Measurements from ENCODE around the gene CARMIL1. TPM values are rescaled to one million over a fixed set of nuclear protein-coding genes. Genes with fewer than 3 reads are reported as not detected.
A peak's percentile ranks its signal among the peaks of the same experiment; 100 is the strongest.

The CARMIL1 gene
- total and polyA plus RNA-seq, 11 donors: 2.4 to 9.1 (median 5.3) TPM

DNA sequence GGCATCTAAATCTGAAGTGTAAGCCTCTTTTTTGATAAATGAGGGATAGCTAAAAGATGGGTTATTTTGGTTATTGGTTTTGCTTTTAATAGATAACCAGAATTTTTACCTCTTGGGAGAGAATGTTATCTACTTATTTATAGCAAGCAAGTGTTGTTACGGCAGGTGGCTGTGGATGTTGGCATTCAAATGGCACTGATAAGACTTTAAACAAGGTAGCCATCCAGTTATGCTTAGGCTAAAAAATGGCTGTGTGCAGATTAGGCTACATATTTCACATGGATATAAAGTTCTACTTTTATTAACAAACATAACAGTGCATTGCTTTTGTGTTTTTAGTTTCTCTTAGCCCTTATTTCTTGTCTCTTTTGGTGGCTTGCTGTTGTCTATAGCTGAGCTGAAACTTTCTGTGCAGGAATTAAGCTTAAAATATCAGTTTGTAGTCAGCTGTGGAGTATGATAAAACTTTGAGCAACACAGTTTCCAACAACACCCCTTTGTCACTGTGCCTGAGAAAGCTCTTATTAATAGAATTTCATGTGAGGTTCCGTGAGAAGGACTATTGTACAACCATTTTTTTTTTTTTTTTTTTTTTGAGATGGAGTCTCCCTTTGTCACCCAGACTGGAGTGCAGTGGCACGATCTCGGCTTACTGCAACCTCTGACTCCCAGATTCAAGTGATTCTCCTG lies 28.8 kb downstream of the CARMIL1 start:
- WGBS, 4 donors: 51 to 65% (median 61%) methylated on average over 4 of the region's 4 CpGs
- H3K27me3 ChIP-seq: no peaks in the 10 kb centered on the region
- TF ChIP-seq, protein P1, sequence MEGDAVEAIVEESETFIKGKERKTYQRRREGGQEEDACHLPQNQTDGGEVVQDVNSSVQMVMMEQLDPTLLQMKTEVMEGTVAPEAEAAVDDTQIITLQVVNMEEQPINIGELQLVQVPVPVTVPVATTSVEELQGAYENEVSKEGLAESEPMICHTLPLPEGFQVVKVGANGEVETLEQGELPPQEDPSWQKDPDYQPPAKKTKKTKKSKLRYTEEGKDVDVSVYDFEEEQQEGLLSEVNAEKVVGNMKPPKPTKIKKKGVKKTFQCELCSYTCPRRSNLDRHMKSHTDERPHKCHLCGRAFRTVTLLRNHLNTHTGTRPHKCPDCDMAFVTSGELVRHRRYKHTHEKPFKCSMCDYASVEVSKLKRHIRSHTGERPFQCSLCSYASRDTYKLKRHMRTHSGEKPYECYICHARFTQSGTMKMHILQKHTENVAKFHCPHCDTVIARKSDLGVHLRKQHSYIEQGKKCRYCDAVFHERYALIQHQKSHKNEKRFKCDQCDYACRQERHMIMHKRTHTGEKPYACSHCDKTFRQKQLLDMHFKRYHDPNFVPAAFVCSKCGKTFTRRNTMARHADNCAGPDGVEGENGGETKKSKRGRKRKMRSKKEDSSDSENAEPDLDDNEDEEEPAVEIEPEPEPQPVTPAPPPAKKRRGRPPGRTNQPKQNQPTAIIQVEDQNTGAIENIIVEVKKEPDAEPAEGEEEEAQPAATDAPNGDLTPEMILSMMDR (IDR thresholded peaks at IDR 0.05): no peak
- no peak for TF ChIP-seq POLR2A (IDR thresholded peaks at IDR 0.05)
- H3K9me3 ChIP-seq: no peaks in the 10 kb centered on the region
- H3K36me3 ChIP-seq: no peaks in the 10 kb centered on the region
- ATAC-seq (no peak), DNase-seq (no peak)
- peaks cover 0 to 46% (median 16%) of the 10 kb centered on the region in 12 donors for H3K4me1 ChIP-seq
- intact Hi-C loops (cut with DNase I): no loop called here
- peak overlapping the region in 3 of 12 donors; percentile 13 to 72 (median 36) for H3K27ac ChIP-seq
- no peak overlapping the region for H3K4me3 ChIP-seq

- no peaks in the 10 kb centered on the region for H3K36me3 ChIP-seq
- DNase-seq (no peak), ATAC-seq (no peak)
- no peak overlapping the region for H3K4me3 ChIP-seq
- no peak overlapping the region for H3K27ac ChIP-seq
- H3K4me1 ChIP-seq: peaks cover 0 to 43% (median 18%) of the 10 kb centered on the region in 12 donors
- intact Hi-C loops (cut with DNase I): no loop called here
- WGBS, 4 donors: 80 to 96% (median 83%) methylated on average over 7 to 8 of the region's 8 CpGs
- H3K27me3 ChIP-seq: no peaks in the 10 kb centered on the region
- H3K9me3 ChIP-seq: no peaks in the 10 kb centered on the region
- no peak for TF ChIP-seq POLR2A (IDR thresholded peaks at IDR 0.05)
- TF ChIP-seq, protein P1 (IDR thresholded peaks at IDR 0.05): no peak
These were observed 30.7 kb downstream of the CARMIL1 start for GRCh38 chr6:25309886-25310285.

GRCh38 chr6:25311331-25311840 lies 32.2 kb downstream of the CARMIL1 start:
- TF ChIP-seq, protein P1 (IDR thresholded peaks at IDR 0.05): no peak
- no peak for TF ChIP-seq POLR2A (IDR thresholded peaks at IDR 0.05)
- peak overlapping the region in 6 of 12 donors; percentile 2 to 64 (median 52) for H3K27ac ChIP-seq
- DNase-seq (no peak), ATAC-seq (peak in 2 of 4 donors; percentile 30 to 69)
- H3K9me3 ChIP-seq: no peaks in the 10 kb centered on the region
- H3K4me3 ChIP-seq: no peak overlapping the region
- no peaks in the 10 kb centered on the region for H3K27me3 ChIP-seq
- H3K36me3 ChIP-seq: no peaks in the 10 kb centered on the region
- intact Hi-C loops (cut with DNase I): no loop called here
- WGBS, 4 donors: 95 to 100% (median 98%) methylated on average over 1 of the region's 1 CpG
- H3K4me1 ChIP-seq: peaks cover 0 to 44% (median 18%) of the 10 kb centered on the region in 12 donors

DNA sequence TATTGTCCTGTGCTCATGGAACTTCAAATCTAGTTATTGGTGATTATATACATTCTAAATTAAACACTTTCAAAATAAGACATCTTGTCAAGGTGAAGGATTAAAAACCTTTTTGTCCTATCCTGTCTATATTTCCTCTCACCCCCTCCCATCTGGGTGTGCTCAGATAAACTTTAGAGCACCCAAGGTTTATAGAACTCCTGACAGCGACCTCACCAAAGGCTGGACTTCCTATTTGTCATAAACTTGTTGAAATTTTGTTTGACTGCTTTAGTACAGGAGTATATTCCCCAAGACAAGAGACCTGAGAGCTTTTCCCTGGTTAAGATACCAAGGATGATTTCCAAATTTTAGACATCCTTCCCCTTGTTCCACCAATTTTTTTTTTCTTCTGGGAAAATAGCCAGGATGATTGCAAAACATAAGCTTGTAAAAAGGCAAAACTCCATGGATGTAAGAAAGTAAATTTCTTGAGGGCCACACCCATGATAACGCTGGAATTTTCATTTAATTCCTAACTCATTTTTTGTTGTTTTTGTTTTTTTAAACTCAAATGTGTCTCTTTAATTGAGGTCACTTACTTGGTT lies 33.0 kb downstream of the CARMIL1 start:
- intact Hi-C loops (cut with DNase I): no loop called here

More for the DNA sequence above, 33.0 kb downstream of the CARMIL1 start:
- peak overlapping the region in 9 of 12 donors; percentile 4 to 64 (median 48) for H3K27ac ChIP-seq
- 32 to 65% (median 51%) methylated on average over 2 of the region's 2 CpGs for WGBS, 4 donors
- DNase-seq (no peak), ATAC-seq (peak in 3 of 4 donors; percentile 31 to 55 (median 41))
- no peaks in the 10 kb centered on the region for H3K36me3 ChIP-seq
- no peaks in the 10 kb centered on the region for H3K9me3 ChIP-seq
- H3K27me3 ChIP-seq: no peaks in the 10 kb centered on the region
- H3K4me1 ChIP-seq: peaks cover 0 to 43% (median 18%) of the 10 kb centered on the region in 12 donors
- TF ChIP-seq POLR2A (IDR thresholded peaks at IDR 0.05): no peak
- TF ChIP-seq, protein P1 (IDR thresholded peaks at IDR 0.05): no peak
- H3K4me3 ChIP-seq: peak overlapping the region in 1 of 12 donors; percentile 10

Measured in heart left ventricle (tissue), 16 donors.